ENCODE results near the gene LHFPL4. TPM values are rescaled to one million over a fixed set of nuclear protein-coding genes. Genes with fewer than 3 reads are reported as not detected.
"Not testable (repeated sequence)": the region's sequence is repeated elsewhere in the genome, so short reads cannot be mapped to it uniquely, and the experiment has no call there.

Gene LHFPL4
- total RNA-seq: not detected in 2 replicates

DNA sequence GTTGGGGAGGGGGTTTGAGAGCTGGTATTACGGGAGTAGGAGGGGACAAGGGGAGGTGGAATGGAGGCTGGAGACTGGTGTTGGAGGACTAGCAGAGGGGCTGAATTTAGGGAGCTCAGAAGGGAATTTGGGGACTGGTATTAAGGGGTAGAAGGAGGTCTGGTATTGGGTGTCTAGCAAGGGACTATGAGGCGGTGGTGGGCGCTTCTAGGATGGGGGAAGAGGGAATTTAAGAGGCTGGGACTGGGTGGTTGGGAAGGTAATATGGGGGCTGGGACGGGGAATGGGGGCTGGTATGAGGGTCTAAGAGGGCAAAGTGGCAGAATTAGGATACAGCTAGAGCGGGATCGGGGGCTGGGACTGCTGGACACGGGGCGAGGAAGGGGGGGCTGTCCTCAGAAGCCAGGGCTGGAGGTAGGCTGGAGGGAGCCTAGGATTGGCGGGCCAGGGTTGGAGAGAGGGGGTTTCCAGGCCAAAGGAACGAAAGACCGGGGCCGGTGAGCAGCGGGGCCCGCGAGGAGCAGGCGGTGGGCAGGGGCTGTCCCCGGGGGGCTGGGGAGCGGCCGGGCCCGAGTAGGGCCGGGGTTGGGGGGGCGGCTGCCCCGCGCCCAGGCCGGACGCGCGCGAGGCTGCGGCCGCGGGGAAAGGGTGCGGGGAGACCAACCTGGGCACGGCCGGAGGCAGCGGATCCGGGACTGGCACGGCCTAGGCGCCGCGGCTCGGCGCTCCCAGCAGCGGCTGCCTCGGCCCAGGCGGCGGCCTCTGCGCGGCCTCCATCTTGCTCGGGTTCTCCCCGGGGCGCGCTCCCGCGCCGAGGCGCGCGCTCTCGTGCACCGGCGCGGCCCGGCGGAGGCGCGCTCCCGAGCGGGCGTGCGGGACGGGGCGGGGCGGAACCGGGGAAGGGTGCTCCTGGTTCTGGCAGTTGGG lies at the start of gene LHFPL4:
Gene LHFPL4 (minus strand): TSS at position 802 of the 927 bp plus-strand sequence. CDS start 1,143 bp downstream, outside the sequence.
- no peak within 1 kb of the TSS for H3K4me3 Mint-ChIP-seq (ENCODE audit: low read depth)
- intact Hi-C loops (cut with micrococcal nuclease): no loop called here
- no peak for DNase-seq (ENCODE audit: low spot score)
- no peaks in the 10 kb centered on the region for H3K9me3 Mint-ChIP-seq
- H3K36me3 Mint-ChIP-seq (ENCODE audit: low read depth): no peaks in the 10 kb centered on the region
- no peak within 1 kb of the TSS for H3K27ac Mint-ChIP-seq
- peaks cover 28% of the 10 kb centered on the region for H3K27me3 Mint-ChIP-seq (ENCODE audit: low read depth)
- H3K4me1 Mint-ChIP-seq (ENCODE audit: low read depth): no peaks in the 10 kb centered on the region

DNA sequence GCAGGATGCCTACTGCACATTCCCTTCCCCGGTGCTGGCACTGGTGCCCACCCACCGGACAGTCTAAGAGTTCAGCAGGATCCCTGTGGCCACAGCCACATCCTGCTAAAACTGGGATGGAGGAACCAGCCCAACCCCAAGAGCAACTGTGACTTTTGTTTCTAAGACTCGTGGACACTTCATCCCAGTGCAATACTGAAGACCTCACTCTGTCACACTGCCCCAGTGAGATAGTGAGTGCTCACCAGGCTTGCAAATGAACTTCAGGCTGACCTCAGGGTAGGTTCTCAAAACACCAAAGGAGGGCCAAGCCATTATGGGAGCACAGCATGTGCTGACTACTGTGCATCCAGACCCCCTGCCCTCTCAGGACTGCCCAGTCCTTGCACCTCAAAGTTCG lies 49.0 kb upstream of the LHFPL4 start:
- Mint-ChIP-seq H3K9me3 (peaks cover 11% of the 10 kb centered on the region), H3K4me3 (ENCODE audit: low read depth) (no peak overlapping the region), H3K27ac (no peak overlapping the region), H3K36me3 (ENCODE audit: low read depth) (no peaks in the 10 kb centered on the region), H3K27me3 (ENCODE audit: low read depth) (peaks cover 23% of the 10 kb centered on the region), H3K4me1 (ENCODE audit: low read depth) (no peaks in the 10 kb centered on the region)
- intact Hi-C loops (cut with micrococcal nuclease): no loop called here
- DNase-seq (ENCODE audit: low spot score): no peak

- DNase-seq (ENCODE audit: low spot score); H3K4me3 Mint-ChIP-seq (ENCODE audit: low read depth); H3K4me1 Mint-ChIP-seq (ENCODE audit: low read depth); intact Hi-C loops (cut with micrococcal nuclease); H3K27ac Mint-ChIP-seq; H3K36me3 Mint-ChIP-seq (ENCODE audit: low read depth); H3K9me3 Mint-ChIP-seq: not testable (repeated sequence)
- H3K27me3 Mint-ChIP-seq (ENCODE audit: low read depth): peaks cover 23% of the 10 kb centered on the region
Measured at GRCh38 chr3:9601006-9601581, 47.5 kb upstream of the LHFPL4 start.

DNA sequence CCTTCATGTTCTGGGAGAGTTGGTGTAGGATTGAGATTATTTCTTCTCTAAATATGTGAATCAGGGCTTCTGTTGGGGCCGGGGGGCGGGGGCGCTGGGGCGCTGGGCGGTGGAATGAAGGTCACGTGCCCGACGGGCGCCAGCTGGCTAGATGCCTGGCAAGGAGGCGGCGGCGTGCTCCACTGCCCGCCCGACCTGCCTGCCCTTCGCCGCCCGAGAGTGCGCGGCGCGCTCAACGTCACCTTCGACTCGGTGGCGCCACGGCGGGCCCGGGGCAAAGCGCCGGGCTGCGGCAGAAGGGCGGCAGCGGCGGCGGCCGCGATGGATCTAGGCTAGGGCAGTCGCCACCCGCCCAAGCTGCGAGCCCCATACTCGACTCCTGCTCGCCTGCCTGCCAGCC lies 47.0 kb upstream of the LHFPL4 start:
- H3K4me1 Mint-ChIP-seq (ENCODE audit: low read depth): no peaks in the 10 kb centered on the region
- H3K9me3 Mint-ChIP-seq: peaks cover 7% of the 10 kb centered on the region
- peaks cover 23% of the 10 kb centered on the region for H3K27me3 Mint-ChIP-seq (ENCODE audit: low read depth)
- intact Hi-C loops (cut with micrococcal nuclease): no loop called here
- no peak overlapping the region for H3K4me3 Mint-ChIP-seq (ENCODE audit: low read depth)
- no peak overlapping the region for H3K27ac Mint-ChIP-seq
- H3K36me3 Mint-ChIP-seq (ENCODE audit: low read depth): no peaks in the 10 kb centered on the region
- DNase-seq (ENCODE audit: low spot score): no peak

- Mint-ChIP-seq H3K4me3 (ENCODE audit: low read depth) (no peak overlapping the region), H3K36me3 (ENCODE audit: low read depth) (no peaks in the 10 kb centered on the region), H3K4me1 (ENCODE audit: low read depth) (no peaks in the 10 kb centered on the region), H3K27ac (no peak overlapping the region), H3K27me3 (ENCODE audit: low read depth) (peaks cover 23% of the 10 kb centered on the region), H3K9me3 (no peaks in the 10 kb centered on the region)
- no peak for DNase-seq (ENCODE audit: low spot score)
- intact Hi-C loops (cut with micrococcal nuclease): no loop called here
Measured at GRCh38 chr3:9598783-9599387, 45.3 kb upstream of the LHFPL4 start.

- peaks cover 13% of the 10 kb centered on the region for H3K27me3 Mint-ChIP-seq (ENCODE audit: low read depth)
- no peak overlapping the region for H3K27ac Mint-ChIP-seq
- H3K36me3 Mint-ChIP-seq (ENCODE audit: low read depth): no peaks in the 10 kb centered on the region
- no peak for DNase-seq (ENCODE audit: low spot score)
- H3K9me3 Mint-ChIP-seq: no peaks in the 10 kb centered on the region
- intact Hi-C loops (cut with micrococcal nuclease): no loop called here
- H3K4me3 Mint-ChIP-seq (ENCODE audit: low read depth): no peak overlapping the region
- no peaks in the 10 kb centered on the region for H3K4me1 Mint-ChIP-seq (ENCODE audit: low read depth)
Measured at GRCh38 chr3:9595877-9596276, 42.3 kb upstream of the LHFPL4 start.

- DNase-seq (ENCODE audit: low spot score); H3K4me1 Mint-ChIP-seq (ENCODE audit: low read depth); H3K9me3 Mint-ChIP-seq; H3K27ac Mint-ChIP-seq; intact Hi-C loops (cut with micrococcal nuclease); H3K36me3 Mint-ChIP-seq (ENCODE audit: low read depth); H3K27me3 Mint-ChIP-seq (ENCODE audit: low read depth); H3K4me3 Mint-ChIP-seq (ENCODE audit: low read depth): not testable (repeated sequence)
Measured at GRCh38 chr3:9591781-9592180, 38.2 kb upstream of the LHFPL4 start.

GRCh38 chr3:9590282-9590791 lies 36.7 kb upstream of the LHFPL4 start:
- Mint-ChIP-seq H3K27ac (no peak overlapping the region), H3K4me3 (ENCODE audit: low read depth) (no peak overlapping the region), H3K9me3 (no peaks in the 10 kb centered on the region), H3K36me3 (ENCODE audit: low read depth) (no peaks in the 10 kb centered on the region), H3K27me3 (ENCODE audit: low read depth) (no peaks in the 10 kb centered on the region), H3K4me1 (ENCODE audit: low read depth) (no peaks in the 10 kb centered on the region)
- no peak for DNase-seq (ENCODE audit: low spot score)
- intact Hi-C loops (cut with micrococcal nuclease): no loop called here

GRCh38 chr3:9583792-9584191 lies 30.2 kb upstream of the LHFPL4 start:
- Mint-ChIP-seq H3K4me3 (ENCODE audit: low read depth) (no peak overlapping the region), H3K27me3 (ENCODE audit: low read depth) (no peaks in the 10 kb centered on the region), H3K27ac (no peak overlapping the region), H3K4me1 (ENCODE audit: low read depth) (no peaks in the 10 kb centered on the region), H3K9me3 (no peaks in the 10 kb centered on the region), H3K36me3 (ENCODE audit: low read depth) (no peaks in the 10 kb centered on the region)
- intact Hi-C loops (cut with micrococcal nuclease): no loop called here
- no peak for DNase-seq (ENCODE audit: low spot score)

DNA sequence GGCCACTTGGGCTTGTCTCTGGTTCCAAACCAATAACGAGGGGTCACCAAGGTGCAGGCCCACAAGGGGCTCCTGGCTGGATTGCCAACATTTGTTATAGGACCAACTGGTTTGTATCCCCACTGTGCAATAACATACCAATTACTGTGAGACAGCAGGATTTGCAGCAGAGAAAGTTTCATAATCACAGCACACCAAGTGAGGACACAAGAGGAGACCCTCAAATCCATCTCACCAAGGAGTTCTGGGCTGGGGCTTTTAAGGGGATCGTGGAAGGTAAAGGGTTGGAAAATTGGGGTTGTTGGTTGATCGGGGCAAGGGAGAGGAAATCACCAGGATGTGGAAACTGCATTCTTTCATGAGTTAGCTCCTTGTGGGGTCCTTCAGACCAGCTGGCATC lies 29.7 kb upstream of the LHFPL4 start:
- Mint-ChIP-seq H3K27ac (no peak overlapping the region), H3K9me3 (no peaks in the 10 kb centered on the region), H3K27me3 (ENCODE audit: low read depth) (no peaks in the 10 kb centered on the region), H3K4me3 (ENCODE audit: low read depth) (no peak overlapping the region), H3K36me3 (ENCODE audit: low read depth) (no peaks in the 10 kb centered on the region), H3K4me1 (ENCODE audit: low read depth) (no peaks in the 10 kb centered on the region)
- intact Hi-C loops (cut with micrococcal nuclease): no loop called here
- no peak for DNase-seq (ENCODE audit: low spot score)

- intact Hi-C loops (cut with micrococcal nuclease): no loop called here
- Mint-ChIP-seq H3K4me1 (ENCODE audit: low read depth) (no peaks in the 10 kb centered on the region), H3K27me3 (ENCODE audit: low read depth) (no peaks in the 10 kb centered on the region), H3K4me3 (ENCODE audit: low read depth) (no peak overlapping the region), H3K36me3 (ENCODE audit: low read depth) (no peaks in the 10 kb centered on the region), H3K9me3 (no peaks in the 10 kb centered on the region), H3K27ac (no peak overlapping the region)
- no peak for DNase-seq (ENCODE audit: low spot score)
Measured at GRCh38 chr3:9582332-9582731, 28.7 kb upstream of the LHFPL4 start.

DNA sequence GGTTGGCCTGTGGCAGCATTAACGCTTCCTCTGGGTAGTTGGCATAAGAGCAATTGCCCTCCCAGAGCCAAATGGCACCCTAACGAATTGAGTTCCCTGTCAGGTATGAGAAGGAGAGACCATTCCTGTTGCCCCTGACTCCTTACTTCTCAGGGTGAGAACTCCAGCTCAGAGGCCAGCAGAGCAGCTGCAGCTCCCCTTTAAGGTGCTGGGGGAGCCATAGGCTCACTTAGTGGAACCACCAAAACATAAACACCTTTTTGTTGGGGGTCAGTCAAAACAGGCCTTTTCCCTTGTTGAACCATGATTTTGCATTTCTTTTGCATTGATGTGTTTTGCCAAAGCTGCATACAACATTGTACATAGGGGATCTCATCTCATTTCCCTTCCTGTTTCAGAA lies 28.1 kb upstream of the LHFPL4 start:
- intact Hi-C loops (cut with micrococcal nuclease): no loop called here
- DNase-seq (ENCODE audit: low spot score): no peak
- Mint-ChIP-seq H3K36me3 (ENCODE audit: low read depth) (no peaks in the 10 kb centered on the region), H3K4me3 (ENCODE audit: low read depth) (no peak overlapping the region), H3K4me1 (ENCODE audit: low read depth) (no peaks in the 10 kb centered on the region), H3K27me3 (ENCODE audit: low read depth) (no peaks in the 10 kb centered on the region), H3K27ac (no peak overlapping the region), H3K9me3 (no peaks in the 10 kb centered on the region)

DNA sequence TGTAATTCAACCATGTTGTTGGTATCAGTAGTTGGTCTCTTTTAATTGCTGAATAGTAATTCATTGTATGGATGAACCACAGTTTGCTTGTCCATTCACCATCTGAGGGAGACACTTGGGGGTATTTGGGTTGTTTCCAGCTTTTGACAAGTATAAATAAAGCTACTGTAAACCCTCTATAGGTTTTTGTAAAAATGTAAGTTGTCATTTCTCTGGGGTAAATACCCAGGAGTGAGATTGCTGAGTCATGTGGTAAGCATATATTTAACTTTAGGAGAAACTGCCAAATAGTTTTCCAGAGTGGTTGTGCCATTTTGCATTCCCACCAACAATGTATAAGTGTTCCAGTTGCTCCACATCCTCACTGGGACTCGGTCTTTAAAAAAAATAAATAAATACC lies 15.4 kb upstream of the LHFPL4 start:
- DNase-seq (ENCODE audit: low spot score): no peak
- no peak overlapping the region for H3K4me3 Mint-ChIP-seq (ENCODE audit: low read depth)
- no peak overlapping the region for H3K27ac Mint-ChIP-seq
- H3K27me3 Mint-ChIP-seq (ENCODE audit: low read depth): peaks cover 5% of the 10 kb centered on the region
- intact Hi-C loops (cut with micrococcal nuclease): no loop called here
- peaks cover 9% of the 10 kb centered on the region for H3K9me3 Mint-ChIP-seq
- no peaks in the 10 kb centered on the region for H3K4me1 Mint-ChIP-seq (ENCODE audit: low read depth)
- no peaks in the 10 kb centered on the region for H3K36me3 Mint-ChIP-seq (ENCODE audit: low read depth)

All from activated T-helper 2 cell treated with anti-CD3 and anti-CD28 coated beads, Interferon-gamma antibody, Interleukin-2, Interleukin-4, amounts not matched to agents 10 μg/mL and 5 μg/mL and 100 μg/mL, durations not matched to agents 14 hours and 24 hours and 36 hours (primary cell).